Left lung (tissue), 10 donors: ENCODE results near the gene ZMYND8. TPM values are rescaled to one million over a fixed set of nuclear protein-coding genes. Genes with fewer than 3 reads are reported as not detected.

Experiments used
- ATAC-seq: fragments of 200-7000 bp; cut with Tn5 transposase; one replicate; pipeline ENCODE4 v1.9.1; 2020; ENCODE audit warnings: moderate library complexity
- DNase-seq, 4 donors: peaks; one replicate each; pipeline ENCODE4 v3.0.0-alpha.2; 2013 to 2020
- H3K27ac ChIP-seq, 2 donors: fragments of 200-600 bp; sonication (generic) in 1 of 2; one replicate each; pipeline versions ENCODE4 v1.5.0 to v1.8.0; 2020 to 2021
- H3K27me3 ChIP-seq, 2 donors: fragments of 200-600 bp; sonication (generic) in 1 of 2; one replicate each; pipeline versions ENCODE4 v1.5.0 to v1.8.0; 2020 to 2021
- H3K36me3 ChIP-seq, 2 donors: fragments of 200-600 bp; sonication (generic) in 1 of 2; one replicate each; pipeline versions ENCODE4 v1.5.0 to v1.8.0; 2020 to 2021
- H3K4me1 ChIP-seq, 2 donors: fragments of 200-600 bp; one replicate each; pipeline ENCODE4 v1.8.0; 2021
- H3K4me3 ChIP-seq, 2 donors: fragments of 200-600 bp; sonication (generic) in 1 of 2; one replicate each; pipeline versions ENCODE4 v1.5.0 to v1.8.0; 2020 to 2021; ENCODE audit warnings: mild to moderate bottlenecking in 1 of 2
- H3K9me3 ChIP-seq, 2 donors: fragments of 200-600 bp; sonication (generic) in 1 of 2; one replicate each; pipeline versions ENCODE4 v1.5.0 to v1.8.0; 2020 to 2021
- CTCF ChIP-seq, 2 donors: fragments of 200-600 bp; sonication (generic) in 1 of 2; IDR thresholded peaks; one replicate each; pipeline versions ENCODE4 v1.5.0 to v1.8.0; 2021; ENCODE audit warnings: antibody characterized with exemption in 2 of 2
- intact Hi-C, 2 donors: fragments of 100-400 bp; cut with DNase I; formaldehyde crosslinking; loops; one replicate each; pipeline versions ENCODE4 v1.11.2 to v1.14.2; 2022
- polyA plus RNA-seq, 6 donors: library from polyadenylated mRNA; unstranded; fragments of 120-200 nt; gene quantifications; one replicate each; pipeline ENCODE4 v1.2.1, GENCODE V29; 2013; ENCODE audit not compliant: insufficient read length in 6 of 6
- total RNA-seq, 2 donors: library from RNA; stranded (reverse); fragmentation: NEBNext Ultra II Directional; extraction: Animal tissue kit (Norgen Biotek cat#: 25700); gene quantifications; one replicate each; pipeline ENCODE4 v1.2.1, GENCODE V29; 2021
- donor health status: DM: no; HTN: yes; CAD: no.
- donor health status: DM: no; HTN: no; CAD: no.

The ZMYND8 gene
- total and polyA plus RNA-seq, 8 donors: 38.9 to 50.8 (median 42.4) TPM

- no peak for TF ChIP-seq CTCF (IDR thresholded peaks at IDR 0.05)
- ATAC-seq: no peak
Observed at GRCh38 chr20:47252879-47253307, 103.6 kb downstream of the ZMYND8 start.

GRCh38 chr20:47251154-47252020 lies 105.1 kb downstream of the ZMYND8 start:
- intact Hi-C loops: no loop called here
- Histone ChIP-seq H3K36me3 (peaks cover 0 to 90% of the 10 kb centered on the region in 2 donors), H3K27me3 (no peaks in the 10 kb centered on the region), H3K4me3 (no peak overlapping the region), H3K27ac (no peak overlapping the region), H3K4me1 (no peaks in the 10 kb centered on the region), H3K9me3 (no peaks in the 10 kb centered on the region)
- ATAC-seq: no peak
- no peak for TF ChIP-seq CTCF (IDR thresholded peaks at IDR 0.05)
- no peak for DNase-seq

More at GRCh38 chr20:47252879-47253307, 103.6 kb downstream of the ZMYND8 start:
- intact Hi-C loops: no loop called here
- DNase-seq: no peak
- H3K27me3 ChIP-seq: no peaks in the 10 kb centered on the region
- no peaks in the 10 kb centered on the region for H3K9me3 ChIP-seq
- no peak overlapping the region for H3K4me3 ChIP-seq
- no peak overlapping the region for H3K27ac ChIP-seq
- no peaks in the 10 kb centered on the region for H3K4me1 ChIP-seq
- peaks cover 0 to 75% of the 10 kb centered on the region in 2 donors for H3K36me3 ChIP-seq

- Histone ChIP-seq H3K9me3 (no peaks in the 10 kb centered on the region), H3K27me3 (no peaks in the 10 kb centered on the region), H3K36me3 (peaks cover 0 to 97% of the 10 kb centered on the region in 2 donors), H3K27ac (no peak overlapping the region), H3K4me3 (no peak overlapping the region), H3K4me1 (no peaks in the 10 kb centered on the region)
- no peak for ATAC-seq
- no peak for TF ChIP-seq CTCF (IDR thresholded peaks at IDR 0.05)
- DNase-seq: no peak
- intact Hi-C loops: no loop called here
Observed at GRCh38 chr20:47250360-47250759, 106.1 kb downstream of the ZMYND8 start.

GRCh38 chr20:47249913-47250312 lies 106.6 kb downstream of the ZMYND8 start:
- TF ChIP-seq CTCF (IDR thresholded peaks at IDR 0.05): no peak
- Histone ChIP-seq H3K27ac (no peak overlapping the region), H3K36me3 (peaks cover 0 to 99% of the 10 kb centered on the region in 2 donors), H3K4me1 (no peaks in the 10 kb centered on the region), H3K9me3 (no peaks in the 10 kb centered on the region), H3K4me3 (no peak overlapping the region), H3K27me3 (no peaks in the 10 kb centered on the region)
- intact Hi-C loops: no loop called here
- DNase-seq (no peak), ATAC-seq (no peak)

- H3K36me3 ChIP-seq: peaks cover 0 to 96% of the 10 kb centered on the region in 2 donors
- no peak overlapping the region for H3K4me3 ChIP-seq
Observed at GRCh38 chr20:47248448-47248966, 108.0 kb downstream of the ZMYND8 start.

More at GRCh38 chr20:47248448-47248966, 108.0 kb downstream of the ZMYND8 start:
- DNase-seq: no peak
- Histone ChIP-seq H3K4me1 (peaks cover 0 to 5% of the 10 kb centered on the region in 2 donors), H3K27me3 (no peaks in the 10 kb centered on the region), H3K9me3 (no peaks in the 10 kb centered on the region), H3K27ac (no peak overlapping the region)
- no peak for ATAC-seq
- TF ChIP-seq CTCF (IDR thresholded peaks at IDR 0.05): no peak
- intact Hi-C loops: no loop called here
